H1 (cell line): ENCODE measurements around the gene FIS1. TPM values are rescaled to one million over a fixed set of nuclear protein-coding genes. Genes with fewer than 3 reads are reported as not detected.
"Not testable (repeated sequence)": the region's sequence is repeated elsewhere in the genome, so short reads cannot be mapped to it uniquely, and the experiment has no call there.

Experiments
- CTCF ChIA-PET: fragments of 300-600 bp; sonication (Branson Sonifier 250); formaldehyde crosslinking; loops from one replicate; lab custom pipeline; 2021; ENCODE audit not compliant: partially characterized antibody; lab: Charles Lee
- POLR2A ChIA-PET: fragments of 300-600 bp; sonication (Branson Sonifier 250); formaldehyde crosslinking; loops from one replicate; lab custom pipeline; 2021; ENCODE audit warnings: inconsistent platforms; ENCODE audit not compliant: partially characterized antibody; lab: Charles Lee
- DNase-seq, 2 experiments: peaks; one replicate each; pipeline versions ENCODE4 v3.0.0 to v3.0.0-alpha.2; 2010 to 2022; ENCODE audit warnings: low spot score in 2 of 2, low read depth in 1 of 2, mixed read lengths in 1 of 2
- FAIRE-seq: peaks from 2 replicates; lab custom pipeline; 2011; peaks lifted over from hg19 to GRCh38; lab: Jason Lieb, UNC
- H2AFZ ChIP-seq: 2 replicates; pipeline ENCODE4 v1.8.1; 2012; ENCODE audit warnings: low read length, inconsistent platforms
- H2AK5ac ChIP-seq: 2 replicates; pipeline ENCODE4 v1.6.1; 2013; ENCODE audit warnings: low read depth, low read length
- H2BK120ac ChIP-seq: replicated peaks from 2 replicates; pipeline ENCODE3; 2013; ENCODE audit warnings: low read depth, low read length, inconsistent platforms
- H2BK12ac ChIP-seq: 2 replicates; pipeline ENCODE4 v1.6.1; 2013; ENCODE audit warnings: low read depth, low read length
- H2BK15ac ChIP-seq: 2 replicates; pipeline ENCODE4 v1.6.1; 2013; ENCODE audit warnings: low read length
- H2BK20ac ChIP-seq: 2 replicates; pipeline ENCODE4 v1.6.1; 2013; ENCODE audit warnings: low read length
- H2BK5ac ChIP-seq: 2 replicates; pipeline ENCODE4 v1.6.1; 2013; ENCODE audit warnings: low read depth, low read length
- H3K14ac ChIP-seq: 2 replicates; pipeline ENCODE4 v1.6.1; 2013; ENCODE audit warnings: inconsistent platforms; ENCODE audit not compliant: insufficient read length
- H3K18ac ChIP-seq: 2 replicates; pipeline ENCODE4 v1.6.1; 2013; ENCODE audit warnings: low read length; ENCODE audit errors: extremely low read depth
- H3K23ac ChIP-seq: 2 replicates; pipeline ENCODE4 v1.6.1; 2013; ENCODE audit warnings: inconsistent platforms; ENCODE audit not compliant: insufficient read length
- H3K23me2 ChIP-seq: 2 replicates; pipeline ENCODE4 v1.6.1; 2013; ENCODE audit warnings: low read depth, low read length
- H3K27ac ChIP-seq: 2 replicates; pipeline ENCODE4 v1.6.1; 2011; ENCODE audit warnings: low read depth, low read length, inconsistent platforms
- H3K27me3 ChIP-seq, 4 experiments: replicated peaks in 1 of 4; 1 replicate in 1 of 4; 2 replicates in 3 of 4; pipeline versions ENCODE4 v1.6.1 to v1.8.1; 2011 to 2013; ENCODE audit warnings: low read length in 3 of 4, mild to moderate bottlenecking in 3 of 4, inconsistent platforms in 2 of 4, mixed read lengths in 2 of 4, moderate library complexity in 1 of 4; ENCODE audit not compliant: control insufficient read depth in 3 of 4, insufficient read depth in 3 of 4; ENCODE audit errors: extremely low read depth in 1 of 4
- H3K36me3 ChIP-seq, 4 experiments: 2 replicates each; pipeline versions ENCODE4 v1.6.1 to v1.8.1; 2011 to 2013; ENCODE audit warnings: mild to moderate bottlenecking in 4 of 4, low read length in 3 of 4, moderate library complexity in 2 of 4, control low read depth in 1 of 4, inconsistent platforms in 1 of 4; ENCODE audit not compliant: insufficient read depth in 4 of 4, control insufficient read depth in 2 of 4
- H3K4ac ChIP-seq: replicated peaks from 2 replicates; pipeline ENCODE3; 2013; ENCODE audit warnings: low read length, low read depth, mixed read lengths, inconsistent platforms; ENCODE audit not compliant: insufficient read length
- H3K4me1 ChIP-seq, 4 experiments: replicated peaks in 1 of 4; 1 replicate in 1 of 4; 2 replicates in 3 of 4; pipeline versions ENCODE4 v1.6.1 to v1.8.1; 2011 to 2013; ENCODE audit warnings: low read length in 3 of 4, inconsistent platforms in 2 of 4, mixed read lengths in 1 of 4; ENCODE audit not compliant: insufficient read depth in 4 of 4, control insufficient read depth in 3 of 4
- H3K4me2 ChIP-seq, 2 experiments: 2 replicates each; pipeline versions ENCODE4 v1.6.1 to v1.8.1; 2011 to 2013; ENCODE audit warnings: low read depth in 2 of 2, low read length in 2 of 2, control low read depth in 1 of 2, inconsistent platforms in 1 of 2, mild to moderate bottlenecking in 1 of 2; ENCODE audit not compliant: insufficient read depth in 1 of 2
- H3K4me3 ChIP-seq, 4 experiments: fragments of 200-600, 300-600 bp in 1 of 4; sonication (generic), shearing (Covaris generic), sonication (Bioruptor Twin) in 1 of 4; 2 replicates each; pipeline versions ENCODE4 v1.5.1 to v1.8.1; 2011 to 2016; ENCODE audit warnings: low read length in 4 of 4, low read depth in 3 of 4, control low read depth in 2 of 4, inconsistent platforms in 2 of 4, mild to moderate bottlenecking in 2 of 4, mixed read lengths in 1 of 4, moderate library complexity in 1 of 4; ENCODE audit not compliant: insufficient read depth in 2 of 4; ENCODE audit errors: extremely low read depth in 1 of 4
- H3K56ac ChIP-seq: replicated peaks from 2 replicates; pipeline ENCODE3; 2013; ENCODE audit warnings: low read depth, mild to moderate bottlenecking, mixed read lengths, low read length, inconsistent platforms; ENCODE audit not compliant: insufficient read length
- H3K79me1 ChIP-seq: 2 replicates; pipeline ENCODE4 v1.6.1; 2013; ENCODE audit warnings: low read depth, low read length, control low read depth
- H3K79me2 ChIP-seq, 2 experiments: 2 replicates each; pipeline versions ENCODE4 v1.6.1 to v1.8.1; 2012 to 2013; ENCODE audit warnings: low read length in 2 of 2, mild to moderate bottlenecking in 2 of 2, inconsistent platforms in 1 of 2; ENCODE audit not compliant: insufficient read depth in 2 of 2, control insufficient read depth in 1 of 2
- H3K9ac ChIP-seq, 4 experiments: replicated peaks in 1 of 4; 1 replicate in 1 of 4; 2 replicates in 3 of 4; pipeline versions ENCODE4 v1.6.1 to v1.8.1; 2011 to 2013; ENCODE audit warnings: low read depth in 3 of 4, low read length in 3 of 4, control low read depth in 2 of 4, mild to moderate bottlenecking in 2 of 4, moderate library complexity in 2 of 4, inconsistent platforms in 1 of 4; ENCODE audit errors: extremely low read depth in 1 of 4
- H3K9me3 ChIP-seq, 2 experiments: 2 replicates each; pipeline versions ENCODE4 v1.6.1 to v1.8.1; 2012 to 2013; ENCODE audit warnings: mild to moderate bottlenecking in 2 of 2, moderate library complexity in 2 of 2, control low read depth in 1 of 2, inconsistent platforms in 1 of 2, low read depth in 1 of 2, low read length in 1 of 2, mixed read lengths in 1 of 2; ENCODE audit not compliant: insufficient read depth in 2 of 2
- H4K20me1 ChIP-seq, 2 experiments: replicated peaks in 1 of 2; 2 replicates each; pipeline versions ENCODE3 to v1.8.1; 2011 to 2013; ENCODE audit warnings: inconsistent platforms in 2 of 2, low read length in 2 of 2, mild to moderate bottlenecking in 1 of 2; ENCODE audit not compliant: insufficient read depth in 2 of 2, control insufficient read depth in 1 of 2
- H4K5ac ChIP-seq: 2 replicates; pipeline ENCODE4 v1.6.1; 2013; ENCODE audit warnings: low read length, low read depth, mixed read lengths, inconsistent platforms; ENCODE audit not compliant: insufficient read length
- H4K8ac ChIP-seq: 2 replicates; pipeline ENCODE4 v1.8.0; 2013; ENCODE audit warnings: mild to moderate bottlenecking, moderate library complexity, low read length, inconsistent platforms; ENCODE audit not compliant: insufficient read depth; ENCODE audit errors: extremely low read depth
- H4K91ac ChIP-seq: replicated peaks from 2 replicates; pipeline ENCODE3; 2013; ENCODE audit warnings: low read length, mixed read lengths, inconsistent platforms; ENCODE audit not compliant: insufficient read length
- TAF1 ChIP-seq: IDR thresholded peaks from 2 replicates; pipeline ENCODE4 v1.6.1; 2011; ENCODE audit warnings: mild to moderate bottlenecking, low read depth, low read length
- TBP ChIP-seq: IDR thresholded peaks from 2 replicates; pipeline ENCODE4 v1.6.1; 2011; ENCODE audit warnings: low read depth, low read length, improper control_type of control experiment
- WGBS, 2 experiments: shearing (Covaris generic) in 1 of 2; methylation state at CpG; one replicate each; pipeline versions ENCODE4 v1.1.6 to v1.1.7; 2013 to 2015; ENCODE audit warnings: low lambda C conversion rate in 2 of 2, mixed read lengths in 2 of 2, inconsistent platforms in 1 of 2, low coverage in 1 of 2, missing lambda C conversion rate in 1 of 2; ENCODE audit not compliant: insufficient replicate concordance in 2 of 2, insufficient coverage in 1 of 2, insufficient read length in 1 of 2; ENCODE audit errors: extremely low coverage in 1 of 2, missing lambda C conversion rate in 1 of 2; 5-methylcytosine and 5-hydroxymethylcytosine counted together
- polyA plus RNA-seq, 7 experiments: library from polyadenylated mRNA; depleted of rRNA in 3 of 7; stranded (reverse) in 5 of 7; unstranded in 2 of 7; fragments of >200 nt in 5 of 7; fragments of 200-250 nt in 2 of 7; gene quantifications; 1 replicate in 5 of 7; 2 replicates in 1 of 7; 4 replicates in 1 of 7; pipeline versions ENCODE4 v1.2.1 to v1.2.3, GENCODE V29; 2011 to 2013; ENCODE audit warnings: missing spikeins in 2 of 7, mixed read lengths in 2 of 7
- total RNA-seq: library from RNA; stranded (reverse); fragmentation: NEBNext Ultra II Directional; extraction: Animal tissue kit (Norgen Biotek cat#: 25700); gene quantifications from 2 replicates; pipeline ENCODE4 v1.2.1, GENCODE V29; 2021

FIS1 gene
- total and polyA plus RNA-seq, 2 of the 8 experiments (the other 6 are each of a cell fraction or from before 2014, with no cell fraction given): 128 to 195 TPM

GRCh38 chr7:101289687-101290086 lies 44.8 kb upstream of the FIS1 start:
- H2BK120ac ChIP-seq, H3K56ac ChIP-seq, H4K5ac ChIP-seq, H3K23me2 ChIP-seq, H3K27me3 ChIP-seq, FAIRE-seq, H2AK5ac ChIP-seq, H4K8ac ChIP-seq, DNase-seq, H2BK15ac ChIP-seq, H2AFZ ChIP-seq, H4K20me1 ChIP-seq, H3K9me3 ChIP-seq, H3K79me1 ChIP-seq, H3K36me3 ChIP-seq, H3K4ac ChIP-seq, H3K27ac ChIP-seq, H2BK20ac ChIP-seq, H3K23ac ChIP-seq, H3K14ac ChIP-seq: not testable (repeated sequence)
- Histone ChIP-seq H4K91ac (peak overlapping the region; percentile 98), H3K4me1 (peaks cover 4 to 33% (median 17%) of the 10 kb centered on the region in 4 experiments), H3K18ac (peak overlapping the region; percentile 85; the same call in 1 of the 2 replicates), H2BK12ac (peak overlapping the region; percentile 90), H3K9ac (0 out of 7 replicates have a peak overlapping the region, but pooled peaks of 1 of the 4 experiments have one; percentile 46), H3K79me2 (peaks cover 0 to 19% of the 10 kb centered on the region in 2 experiments; a peak in 2 of 4 replicates), H3K4me3 (peak overlapping the region; percentile 16 to 62 (median 37); a peak in 6 of 8 replicates), H2BK5ac (peak overlapping the region; percentile 93; the same call in 1 of the 2 replicates), H3K4me2 (peak overlapping the region; percentile 34 to 65)
- TF ChIP-seq TAF1 (0 out of 2 replicates have a peak, but pooled peaks have one; percentile 19), TBP (peak; percentile 46; the same call in 1 of the 2 replicates)
- ChIA-PET POLR2A (interaction anchor here (0.9 to 7.4 kb wide), 6 partner anchors 8 to 1309 kb away, joined by 3 to 144 read pairs (median 6); no protein-coding TSS in a partner anchor), CTCF (interaction anchor here (1.0 to 2.7 kb wide), 11 partner anchors 17 to 246 kb away, joined by 3 to 15 read pairs (median 4); partner anchors contain the start of gene CLDN15)
- 41% methylated on average over 3 of the region's 4 CpGs; no CpG with 5 or more reads in 1 of the 2 experiments for WGBS, 2 experiments
